MM.1S (cell line): ENCODE measurements around the gene ROBO3.

ENCODE experiments used
- DNase-seq: peaks from one replicate; pipeline ENCODE4 v3.0.0-alpha.2; 2015
- H2AFZ ChIP-seq: fragments of 300-600 bp; sonication (generic); 2 replicates; pipeline ENCODE4 v1.6.0; 2016; ENCODE audit warnings: antibody characterized with exemption, low read length
- H3F3A ChIP-seq: fragments of 300-600 bp; sonication (generic); 2 replicates; pipeline ENCODE4 v1.6.1; 2016; ENCODE audit warnings: mild to moderate bottlenecking, antibody characterized with exemption, low read length, moderate library complexity, mixed read lengths; ENCODE audit not compliant: insufficient read depth
- H3K27ac ChIP-seq: fragments of 300-600 bp; sonication (generic); 2 replicates; pipeline ENCODE4 v1.5.1; 2016; ENCODE audit warnings: mild to moderate bottlenecking, low read length
- H3K27me3 ChIP-seq: fragments of 300-600 bp; sonication (generic); replicated peaks from 2 replicates; pipeline ENCODE4 v1.6.0; 2016; ENCODE audit warnings: low read length; ENCODE audit not compliant: insufficient read depth
- H3K36me3 ChIP-seq: fragments of 300-600 bp; sonication (generic); replicated peaks from 2 replicates; pipeline ENCODE4 v1.6.1; 2016; ENCODE audit warnings: mild to moderate bottlenecking, low read length, mixed read lengths; ENCODE audit not compliant: insufficient read depth
- H3K4me1 ChIP-seq: fragments of 300-600 bp; sonication (generic); 2 replicates; pipeline ENCODE4 v1.6.1; 2016; ENCODE audit warnings: low read length, mixed read lengths
- H3K4me2 ChIP-seq: fragments of 300-600 bp; sonication (generic); 2 replicates; pipeline ENCODE4 v1.6.0; 2016; ENCODE audit warnings: low read depth, low read length
- H3K4me3 ChIP-seq: fragments of 300-600 bp; sonication (generic); 2 replicates; pipeline ENCODE4 v1.5.1; 2016; ENCODE audit warnings: low read length, mixed read lengths
- H3K79me2 ChIP-seq: fragments of 300-600 bp; sonication (generic); 2 replicates; pipeline ENCODE4 v1.6.1; 2016; ENCODE audit warnings: mixed run types, low read length, mixed read lengths
- H3K9ac ChIP-seq: fragments of 300-600 bp; sonication (generic); 2 replicates; pipeline ENCODE4 v1.6.1; 2016; ENCODE audit warnings: low read length, mixed read lengths
- H3K9me2 ChIP-seq: fragments of 300-600 bp; sonication (generic); replicated peaks from 2 replicates; pipeline ENCODE4 v1.6.1; 2016; ENCODE audit warnings: mild to moderate bottlenecking, low read length, mixed read lengths; ENCODE audit not compliant: insufficient read depth
- H3K9me3 ChIP-seq: fragments of 300-600 bp; sonication (generic); replicated peaks from 2 replicates; pipeline ENCODE4 v1.6.1; 2016; ENCODE audit warnings: mild to moderate bottlenecking, low read length, mixed read lengths; ENCODE audit not compliant: insufficient read depth
- H4K20me1 ChIP-seq: fragments of 300-600 bp; sonication (generic); 2 replicates; pipeline ENCODE4 v1.6.1; 2016; ENCODE audit warnings: mild to moderate bottlenecking, low read length, moderate library complexity, mixed read lengths; ENCODE audit not compliant: insufficient read depth
- CTCF ChIP-seq: fragments of 300-600 bp; sonication (generic); IDR thresholded peaks from 2 replicates; pipeline ENCODE4 v1.5.1; 2016; ENCODE audit warnings: antibody characterized with exemption, low read length, mixed read lengths
- EZH2 ChIP-seq: fragments of 300-600 bp; sonication (generic); optimal IDR thresholded peaks from 2 replicates; pipeline ENCODE3; 2017; ENCODE audit warnings: low read depth, mild to moderate bottlenecking, antibody characterized with exemption, low read length, mixed read lengths
- EZH2phosphoT487 ChIP-seq: fragments of 300-600 bp; sonication (generic); IDR thresholded peaks from 2 replicates; pipeline ENCODE4 v1.6.1; 2018; ENCODE audit warnings: antibody characterized with exemption, low read length

ROBO3 gene

DNA sequence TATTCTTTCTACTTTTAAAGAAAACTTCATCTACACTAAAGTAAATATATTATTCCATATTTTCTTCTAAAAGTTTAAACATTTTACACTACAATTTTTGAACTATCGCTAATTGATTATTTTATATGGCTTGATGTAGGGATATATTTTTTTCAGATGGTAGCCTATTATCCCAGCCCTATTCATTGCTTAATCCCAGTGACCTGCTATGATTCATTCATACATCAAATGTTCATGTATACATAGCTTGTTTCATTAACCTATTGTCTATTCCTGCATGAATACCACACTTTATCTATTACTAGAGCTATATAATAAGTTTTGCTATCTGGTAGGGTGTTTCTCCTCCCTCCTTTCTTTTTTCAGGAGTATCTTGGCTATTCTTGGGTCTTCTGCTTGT, 37.4 kb downstream of the ROBO3 start:
- Histone ChIP-seq H3K4me1 (no peaks in the 10 kb centered on the region), H3K9me3 (no peaks in the 10 kb centered on the region), H3K79me2 (no peaks in the 10 kb centered on the region), H3K4me3 (no peak overlapping the region), H3K27me3 (no peaks in the 10 kb centered on the region), H3K27ac (no peak overlapping the region), H4K20me1 (no peaks in the 10 kb centered on the region), H3K36me3 (no peaks in the 10 kb centered on the region), H3F3A (no peaks in the 10 kb centered on the region), H3K4me2 (no peak overlapping the region), H2AFZ (no peak overlapping the region), H3K9me2 (no peaks in the 10 kb centered on the region), H3K9ac (no peak overlapping the region)
- no peak for DNase-seq
- no peak for TF ChIP-seq EZH2phosphoT487
- TF ChIP-seq CTCF, result no peak
- no peak for TF ChIP-seq EZH2

DNA sequence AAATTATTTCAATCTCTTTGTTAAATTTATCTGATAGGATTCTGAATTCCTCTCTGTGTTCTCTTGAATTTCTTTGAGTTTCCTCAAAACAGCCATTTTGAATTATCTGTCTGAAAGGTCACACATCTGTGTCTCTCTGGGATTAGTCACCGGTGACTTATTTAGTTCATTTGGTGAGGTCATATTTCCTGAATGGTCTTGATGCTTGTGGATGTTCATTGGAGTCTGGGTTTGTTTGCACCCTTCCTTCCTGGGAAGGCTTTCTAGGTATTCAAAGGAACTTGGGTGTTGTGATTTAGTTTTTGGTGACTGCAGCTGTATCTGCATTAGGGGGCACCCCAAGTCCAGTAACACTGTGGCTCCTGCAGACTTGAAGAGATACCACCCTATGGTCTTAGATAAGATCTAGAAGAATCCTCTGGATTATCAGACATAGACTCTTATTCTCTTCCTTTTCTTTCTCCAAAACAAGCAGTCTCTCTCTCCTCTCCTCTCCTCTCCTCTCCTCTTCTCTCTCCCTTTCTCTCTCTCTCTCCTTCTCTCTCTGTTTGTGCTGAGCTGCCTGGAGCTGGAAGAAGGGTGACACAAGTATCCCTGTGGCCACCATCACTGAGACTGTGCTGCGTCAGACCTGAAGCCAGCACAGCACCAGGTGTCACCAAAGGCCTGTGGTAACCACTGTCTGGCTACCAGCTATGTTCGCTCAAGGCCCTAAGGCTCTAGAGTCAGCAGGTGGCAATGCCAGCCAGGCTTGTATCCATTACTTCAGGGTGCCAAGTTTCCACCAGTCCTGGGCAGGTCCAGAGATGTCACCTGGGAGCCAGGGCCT, 50.5 kb downstream of the ROBO3 start:
- no peaks in the 10 kb centered on the region for H3K9me2 ChIP-seq
- DNase-seq, result peak; percentile 55
- H3K4me1 ChIP-seq, result peaks cover 18% of the 10 kb centered on the region
- no peaks in the 10 kb centered on the region for H3K79me2 ChIP-seq
- no peaks in the 10 kb centered on the region for H3K27me3 ChIP-seq
- H3K9ac ChIP-seq, result no peak overlapping the region
- no peaks in the 10 kb centered on the region for H4K20me1 ChIP-seq
- no peaks in the 10 kb centered on the region for H3F3A ChIP-seq
- no peaks in the 10 kb centered on the region for H3K36me3 ChIP-seq
- peak overlapping the region; percentile 16; the same call in 1 of the 2 replicates for H3K4me2 ChIP-seq
- 0 out of 2 replicates have a peak overlapping the region, but pooled peaks have one; percentile 22 for H2AFZ ChIP-seq
- TF ChIP-seq EZH2phosphoT487, result no peak
- TF ChIP-seq CTCF, result peak; percentile 44
- TF ChIP-seq EZH2, result no peak
- H3K4me3 ChIP-seq, result no peak overlapping the region
- no peaks in the 10 kb centered on the region for H3K9me3 ChIP-seq
- H3K27ac ChIP-seq, result peak overlapping the region; percentile 12; the same call in 1 of the 2 replicates

GRCh38 chr11:124916370-124916710, 51.1 kb downstream of the ROBO3 start:
- TF ChIP-seq EZH2phosphoT487 (no peak), EZH2 (no peak), CTCF (no peak)

More at GRCh38 chr11:124916370-124916710, 51.1 kb downstream of the ROBO3 start:
- Histone ChIP-seq H3K36me3 (no peaks in the 10 kb centered on the region), H3K4me1 (peaks cover 18% of the 10 kb centered on the region), H3K27me3 (peaks cover under 1% of the 10 kb centered on the region; the same call in 1 of the 2 replicates), H3K9me2 (no peaks in the 10 kb centered on the region), H3K4me2 (no peak overlapping the region), H3K4me3 (no peak overlapping the region), H3K27ac (no peak overlapping the region), H3K79me2 (no peaks in the 10 kb centered on the region), H2AFZ (no peak overlapping the region), H3K9ac (no peak overlapping the region), H3K9me3 (no peaks in the 10 kb centered on the region), H3F3A (no peaks in the 10 kb centered on the region), H4K20me1 (no peaks in the 10 kb centered on the region)
- DNase-seq, result no peak
